OCI-LY3 (cell line): Measurements from ENCODE around the gene GTF3C5.

Source experiments
- EZH2phosphoT487 ChIP-seq: fragments of 200-600 bp; shearing (Covaris generic); IDR thresholded peaks from 2 replicates; pipeline ENCODE4 v1.6.1; 2018; ENCODE audit warnings: antibody characterized with exemption, mixed run types, low read depth
- TF ChIP-seq, protein P1 (sequence below): fragments of 200-600, 300-600 bp; sonication (generic); IDR thresholded peaks from 2 replicates; pipeline ENCODE4 v1.5.1; 2014; ENCODE audit warnings: antibody characterized with exemption, low read length, low read depth

- TF ChIP-seq, protein P1, sequence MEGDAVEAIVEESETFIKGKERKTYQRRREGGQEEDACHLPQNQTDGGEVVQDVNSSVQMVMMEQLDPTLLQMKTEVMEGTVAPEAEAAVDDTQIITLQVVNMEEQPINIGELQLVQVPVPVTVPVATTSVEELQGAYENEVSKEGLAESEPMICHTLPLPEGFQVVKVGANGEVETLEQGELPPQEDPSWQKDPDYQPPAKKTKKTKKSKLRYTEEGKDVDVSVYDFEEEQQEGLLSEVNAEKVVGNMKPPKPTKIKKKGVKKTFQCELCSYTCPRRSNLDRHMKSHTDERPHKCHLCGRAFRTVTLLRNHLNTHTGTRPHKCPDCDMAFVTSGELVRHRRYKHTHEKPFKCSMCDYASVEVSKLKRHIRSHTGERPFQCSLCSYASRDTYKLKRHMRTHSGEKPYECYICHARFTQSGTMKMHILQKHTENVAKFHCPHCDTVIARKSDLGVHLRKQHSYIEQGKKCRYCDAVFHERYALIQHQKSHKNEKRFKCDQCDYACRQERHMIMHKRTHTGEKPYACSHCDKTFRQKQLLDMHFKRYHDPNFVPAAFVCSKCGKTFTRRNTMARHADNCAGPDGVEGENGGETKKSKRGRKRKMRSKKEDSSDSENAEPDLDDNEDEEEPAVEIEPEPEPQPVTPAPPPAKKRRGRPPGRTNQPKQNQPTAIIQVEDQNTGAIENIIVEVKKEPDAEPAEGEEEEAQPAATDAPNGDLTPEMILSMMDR: no peak
- no peak for TF ChIP-seq EZH2phosphoT487
Observed at GRCh38 chr9:133046196-133046899, 15.6 kb downstream of the GTF3C5 start.
